ACHN (cell line): ENCODE measurements around the gene SPX.

Source experiments
- DNase-seq: peaks from one replicate; pipeline ENCODE4 v3.0.0-alpha.2; 2015
- in situ Hi-C: cut with HindIII; loops from 2 replicates; pipeline ENCODE4 v1.10.0; 2017; ENCODE audit warnings: low sequenced_read_pairs, low pct_ligation_motif_present, low pct_unique_long_range_greater_than_20kb

The SPX gene, protein sequence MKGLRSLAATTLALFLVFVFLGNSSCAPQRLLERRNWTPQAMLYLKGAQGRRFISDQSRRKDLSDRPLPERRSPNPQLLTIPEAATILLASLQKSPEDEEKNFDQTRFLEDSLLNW

DNA sequence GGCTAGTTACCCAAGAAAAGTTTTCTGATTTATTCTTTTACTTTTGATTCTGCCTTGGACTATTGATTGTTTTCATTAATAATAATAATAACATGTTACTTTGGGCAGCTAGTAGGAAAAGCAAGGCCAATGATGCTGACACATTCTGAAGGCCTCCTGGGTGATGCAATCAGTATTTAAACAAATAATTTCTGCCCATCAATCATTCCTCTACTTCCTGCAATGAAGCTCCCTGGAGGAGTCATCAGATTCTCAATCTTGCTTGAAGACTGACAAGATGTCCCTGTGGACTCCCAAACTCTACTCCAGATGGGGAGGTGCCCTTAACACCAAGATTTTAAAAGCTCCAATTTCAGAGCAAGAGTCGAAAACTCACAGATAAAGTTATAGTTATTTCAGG, at the start of gene SPX:
SPX (plus strand) TSS at position 244 of the 400 bp plus-strand sequence. CDS start 177 bp downstream, outside the sequence.
- peak; percentile 44 for DNase-seq
- in situ Hi-C loops, result no loop called here

DNA sequence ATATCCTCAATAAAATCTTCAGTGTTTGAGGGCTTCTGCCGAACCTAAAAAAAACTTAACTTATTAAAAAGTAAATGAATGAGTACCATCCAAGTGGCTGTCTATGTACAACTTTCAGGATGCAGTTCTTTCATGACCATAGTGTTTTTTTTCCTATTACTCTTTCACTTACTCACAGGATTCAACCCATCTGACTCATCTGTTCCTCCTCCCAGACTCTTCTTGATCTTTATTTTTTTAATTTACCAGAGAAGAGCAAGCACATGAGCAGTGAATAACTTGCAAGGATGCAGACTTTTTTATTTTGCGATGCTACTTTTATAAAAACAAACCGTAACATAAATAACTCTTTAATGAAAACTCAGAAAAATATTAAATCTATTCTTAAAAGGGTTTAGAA, 49.1 kb upstream of the SPX start:
- peak; percentile 41 for DNase-seq
- in situ Hi-C loops, result no loop called here

DNA sequence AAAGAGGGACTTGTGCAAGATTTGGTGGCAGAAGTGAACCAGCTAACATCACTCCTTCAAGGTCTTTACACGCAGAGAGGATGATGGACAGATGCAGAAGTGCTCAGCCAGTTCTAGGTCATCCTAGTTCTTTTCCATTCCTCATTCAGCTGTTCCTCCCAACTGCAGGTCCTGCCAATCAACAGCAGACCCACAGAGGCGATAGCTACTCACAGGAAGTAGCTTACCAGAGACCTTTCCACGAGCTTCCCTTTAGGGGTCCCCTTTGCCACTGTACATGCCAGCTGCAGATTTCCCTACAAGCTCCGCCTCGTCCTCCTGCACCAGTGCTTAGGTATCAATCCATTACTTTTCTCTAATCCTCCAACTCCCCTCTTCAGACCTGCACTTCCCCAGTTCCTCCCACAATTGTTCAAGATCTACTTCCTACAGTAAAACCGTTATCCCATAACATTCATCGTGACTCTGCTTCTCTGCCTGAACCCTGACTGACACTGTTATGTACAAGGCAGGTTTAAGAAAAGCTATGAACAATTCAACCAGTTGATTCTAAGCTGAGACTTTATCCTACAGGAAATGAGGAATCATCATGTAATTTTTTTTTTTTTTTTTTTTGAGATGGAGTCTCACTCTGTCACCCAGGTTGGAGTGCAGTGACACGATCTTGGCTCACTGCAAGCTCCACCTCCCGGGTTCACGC, 47.2 kb upstream of the SPX start:
- in situ Hi-C loops, result no loop called here

DNA sequence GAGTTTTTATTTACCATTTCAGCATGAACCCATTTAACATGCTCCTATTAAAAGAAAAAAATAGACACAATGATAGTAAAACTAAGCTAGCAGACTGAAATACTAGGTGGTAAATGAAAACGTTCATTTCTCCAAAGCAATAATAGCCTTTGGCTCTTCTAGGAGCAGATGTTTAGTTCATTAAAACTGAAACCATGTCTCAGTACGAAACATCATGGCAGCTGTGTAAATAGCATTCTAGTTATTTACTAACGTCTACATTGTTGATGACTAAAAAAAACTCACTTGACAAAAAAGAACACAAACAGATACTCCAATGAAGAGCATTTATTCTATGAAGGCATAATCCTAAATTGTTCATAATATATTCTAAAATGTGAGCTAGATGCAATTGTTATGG, 42.6 kb upstream of the SPX start:
- in situ Hi-C loops, result no loop called here
- DNase-seq, result no peak

More for the DNA sequence above, 47.2 kb upstream of the SPX start:
- DNase-seq, result no peak

DNA sequence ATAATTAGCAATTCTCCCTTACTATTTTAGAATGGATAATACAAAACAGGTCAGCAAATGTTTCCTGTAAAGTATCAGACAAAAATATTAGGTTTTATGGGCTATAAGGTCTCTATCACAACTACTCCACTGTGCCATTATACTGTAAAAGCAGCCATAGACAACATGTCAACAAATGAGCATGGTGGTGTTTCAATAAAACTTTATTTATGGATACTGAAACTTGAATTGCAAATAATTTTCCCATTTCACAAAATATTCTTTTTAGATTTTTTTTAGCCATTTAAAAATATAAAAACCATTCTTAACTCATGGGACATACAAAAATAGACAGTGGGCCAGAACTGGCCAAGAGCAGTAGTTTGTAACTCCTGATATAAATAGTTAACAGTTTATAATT, 40.1 kb upstream of the SPX start:
- in situ Hi-C loops, result no loop called here
- DNase-seq, result no peak

DNA sequence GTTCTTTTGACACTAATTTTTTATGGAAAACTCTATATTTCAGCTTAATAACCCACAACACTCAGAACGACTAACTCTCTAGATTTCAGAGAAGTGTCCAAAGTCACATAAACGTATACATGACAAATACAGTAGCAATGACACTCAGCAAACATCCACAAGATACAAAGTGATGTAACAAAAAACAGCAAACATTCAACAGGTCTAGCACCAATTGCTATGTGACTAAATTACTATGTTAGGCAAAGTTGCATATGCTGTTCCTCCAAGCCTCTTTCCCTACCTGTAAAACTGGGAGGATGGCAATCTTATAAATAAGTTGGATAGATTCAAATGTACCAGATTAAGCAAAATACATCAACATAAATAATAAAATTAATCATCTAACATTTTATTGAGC, 26.3 kb upstream of the SPX start:
- in situ Hi-C loops, result no loop called here
- no peak for DNase-seq

DNA sequence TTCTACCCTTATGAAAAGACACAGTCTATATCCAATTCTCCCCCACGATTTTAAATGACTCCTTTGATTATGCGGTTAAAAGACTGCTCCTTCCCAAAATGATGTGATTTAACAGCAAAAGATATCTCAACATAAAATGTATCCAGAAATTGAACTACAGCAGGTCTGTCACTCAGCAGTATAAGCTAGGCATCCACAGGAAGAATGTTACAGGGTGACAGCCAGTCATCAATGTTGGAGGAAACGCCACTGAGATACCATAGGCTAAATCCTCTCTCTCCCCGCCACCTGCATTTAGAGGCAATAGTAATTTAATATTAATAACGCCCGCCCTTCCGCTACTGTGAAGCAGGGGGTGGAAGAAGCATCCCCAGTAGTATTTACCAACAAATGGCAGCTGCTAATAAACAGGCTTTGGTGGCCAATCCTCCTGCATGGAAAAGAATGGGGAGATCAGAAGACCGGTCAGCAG, 25.3 kb upstream of the SPX start:
- in situ Hi-C loops, result no loop called here

DNA sequence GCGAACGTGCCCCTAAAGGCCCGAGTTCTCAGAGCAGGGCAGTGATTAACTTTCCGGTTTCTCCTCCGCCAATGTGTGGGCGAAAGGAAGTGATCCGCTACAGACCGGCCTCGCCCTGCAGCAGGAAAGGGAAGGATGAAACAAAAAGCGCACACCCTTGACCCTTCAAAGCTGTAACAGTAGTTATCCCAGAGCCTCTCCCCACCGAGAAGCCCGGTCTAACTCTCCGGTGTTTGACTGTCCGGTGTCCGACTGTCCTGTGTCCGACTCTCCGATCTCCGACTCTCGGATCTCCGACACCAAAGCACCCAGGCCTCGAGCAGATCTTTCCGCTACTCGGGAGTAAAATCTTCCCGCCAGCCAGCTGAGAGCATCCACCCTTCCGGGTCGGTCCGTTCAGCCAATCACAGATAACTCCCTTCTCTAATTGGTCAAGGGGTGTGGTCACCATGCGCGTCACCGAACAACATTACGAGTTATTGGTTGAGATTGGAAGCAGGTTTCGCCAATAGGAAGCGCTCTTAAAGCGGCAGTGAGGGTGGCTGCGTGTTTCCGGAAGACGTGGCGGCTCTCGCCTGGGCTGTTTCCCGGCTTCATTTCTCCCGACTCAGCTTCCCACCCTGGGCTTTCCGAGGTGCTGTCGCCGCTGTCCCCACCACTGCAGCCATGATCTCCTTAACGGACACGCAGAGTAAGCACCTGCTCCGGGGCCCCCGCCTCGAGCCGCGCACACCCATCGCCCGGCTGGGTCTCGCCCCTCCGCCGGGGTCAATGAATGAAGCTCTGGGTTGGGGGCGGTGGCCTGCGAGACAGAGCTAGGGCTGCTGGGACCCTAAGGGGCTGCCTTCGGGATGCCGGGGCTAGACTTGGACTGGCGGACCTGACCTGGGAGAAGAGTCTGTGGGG, 24.6 kb upstream of the SPX start, which contains the start of the genes GOLT1B and RECQL:
GOLT1B (plus strand) TSS at position 532 of the 906 bp plus-strand sequence; CDS start at position 667, 135 bp downstream.
RECQL (minus strand) TSS at position 378 of the 906 bp plus-strand sequence. CDS start 2,065 bp downstream, outside the sequence.
- DNase-seq, result peak; percentile 100
- in situ Hi-C loops, result no loop called here

More for the DNA sequence above, 25.3 kb upstream of the SPX start:
- no peak for DNase-seq

DNA sequence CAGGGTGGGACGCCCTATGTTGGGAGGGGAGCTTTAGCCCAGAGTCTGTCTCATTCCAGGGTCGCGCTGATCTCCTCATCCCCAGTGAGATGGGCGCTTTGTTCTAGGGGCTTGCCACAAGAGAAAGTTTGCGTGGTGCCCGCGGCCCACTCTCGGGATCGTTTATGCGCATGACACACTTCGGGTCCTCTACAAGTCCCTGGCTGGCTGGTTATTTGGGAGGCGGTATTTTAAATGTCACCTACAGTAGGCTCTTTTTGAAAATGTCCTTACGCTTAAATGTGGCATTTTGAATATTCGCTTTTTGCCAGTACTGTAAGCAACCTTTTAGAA, 24.0 kb upstream of the SPX start:
- DNase-seq, result peak; percentile 52
- in situ Hi-C loops, result no loop called here

DNA sequence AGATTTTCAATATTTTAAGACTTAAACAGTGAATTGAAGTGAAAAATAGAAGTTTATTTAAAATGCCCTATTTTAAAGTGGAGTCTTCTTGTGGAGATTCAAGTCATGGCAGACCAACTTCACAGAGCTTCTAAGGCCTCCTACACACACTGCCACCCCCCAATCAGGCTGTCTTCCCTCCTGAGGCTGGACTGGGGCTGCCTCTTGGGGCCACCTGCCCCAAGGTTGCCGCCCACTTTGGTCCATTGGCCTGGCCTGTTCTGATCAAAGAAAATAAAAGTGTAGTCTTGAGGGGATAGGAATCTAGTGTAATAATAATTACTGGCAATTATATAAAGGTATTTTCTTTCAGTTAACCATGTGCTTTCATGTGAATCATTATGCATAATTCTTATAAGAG, 23.2 kb upstream of the SPX start:
- in situ Hi-C loops, result no loop called here
- no peak for DNase-seq

DNA sequence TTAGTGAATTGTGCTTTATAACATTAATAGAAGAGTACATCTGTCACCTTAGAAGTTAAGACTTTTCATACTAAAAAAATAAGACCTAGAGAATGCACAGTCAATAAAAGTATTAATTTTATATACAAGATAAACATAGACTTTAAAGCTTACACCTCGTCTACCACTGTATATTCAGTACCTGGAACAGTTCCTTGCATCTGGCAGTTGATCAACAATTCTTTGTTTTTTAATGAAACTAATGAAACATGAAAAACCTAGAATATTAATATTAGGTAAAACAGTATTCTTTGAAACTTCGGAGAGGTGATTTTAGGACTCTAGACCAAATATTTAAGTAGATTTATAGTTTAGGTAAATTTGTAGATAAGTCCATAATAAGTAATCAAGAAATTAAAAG, 20.2 kb upstream of the SPX start:
- in situ Hi-C loops, result no loop called here
- DNase-seq, result no peak

DNA sequence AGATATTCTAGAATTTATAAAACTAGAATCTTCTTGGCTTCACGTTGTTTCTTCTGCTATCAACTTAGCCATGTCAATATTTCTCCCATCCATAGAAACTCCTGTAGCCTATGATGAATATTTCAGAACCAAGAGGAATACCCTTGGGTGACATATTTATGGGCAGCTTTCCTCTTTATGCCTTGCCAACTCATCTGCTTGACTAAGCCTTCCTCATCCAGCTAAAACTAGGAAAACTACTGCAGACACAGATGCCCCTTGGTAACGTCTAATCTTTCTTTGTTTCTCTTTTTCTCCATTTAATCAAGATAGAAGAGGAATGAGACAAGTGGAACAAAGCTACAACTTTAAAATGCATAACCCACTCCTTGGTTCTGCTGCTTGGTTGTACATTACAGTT, 18.2 kb upstream of the SPX start:
- in situ Hi-C loops, result no loop called here
- DNase-seq, result no peak

DNA sequence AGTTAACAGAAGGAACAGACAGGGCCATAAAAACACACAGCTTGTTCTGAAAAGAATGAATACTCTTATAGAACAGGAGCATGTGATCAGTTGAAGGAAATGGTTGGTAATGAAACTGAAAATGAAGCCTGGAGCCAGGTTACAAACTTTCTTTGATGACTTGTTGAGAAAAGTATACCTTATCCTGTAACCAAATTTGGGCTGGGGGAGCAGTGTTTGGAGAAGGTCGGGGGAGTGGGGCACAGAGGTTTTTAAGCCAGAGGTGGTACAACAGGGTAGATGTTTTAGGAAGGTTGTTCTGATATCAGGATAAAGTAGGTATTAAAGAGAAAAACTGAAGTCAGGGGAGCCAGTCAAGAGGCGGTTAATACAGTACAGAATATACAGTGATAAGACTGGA, 16.3 kb upstream of the SPX start:
- DNase-seq, result no peak
- in situ Hi-C loops, result no loop called here

DNA sequence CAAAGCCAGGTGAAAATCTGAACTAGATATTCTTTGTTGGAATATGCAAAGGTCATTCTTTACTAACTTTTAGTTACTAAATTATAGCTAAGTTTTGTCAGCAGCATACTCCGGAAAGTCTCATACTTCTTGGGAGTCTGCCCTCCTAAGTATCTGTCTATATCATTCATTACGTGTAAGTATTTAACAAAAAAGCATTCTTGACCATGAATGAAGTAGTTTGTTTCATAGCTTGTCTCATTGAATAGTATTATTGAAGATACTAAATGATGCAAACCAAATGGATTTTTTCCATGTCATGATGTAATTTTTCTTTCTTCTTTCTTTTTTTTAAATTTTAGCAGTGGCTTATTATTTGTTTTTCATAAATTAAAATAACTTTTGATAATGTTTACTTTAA, 9.8 kb upstream of the SPX start:
- no peak for DNase-seq

DNA sequence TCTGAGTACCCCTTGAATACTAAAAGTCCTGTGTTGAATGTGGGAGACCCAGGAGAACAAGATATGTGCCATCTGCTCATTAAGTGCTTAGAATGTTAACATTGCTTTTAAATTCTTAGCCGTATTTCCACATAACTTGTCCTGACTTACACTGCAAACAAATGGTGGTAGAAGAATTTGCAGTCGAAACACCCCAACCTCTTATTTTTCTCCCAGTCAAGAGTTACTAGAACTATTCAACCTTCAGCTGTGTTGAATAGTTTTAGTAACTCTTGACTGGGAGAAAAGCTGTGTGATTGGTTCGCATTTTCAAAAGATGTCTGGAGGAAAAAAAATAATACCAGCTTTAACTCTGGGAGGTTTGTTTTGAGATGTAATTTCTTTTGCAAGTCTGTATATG, 7.6 kb upstream of the SPX start:
- in situ Hi-C loops, result no loop called here
- no peak for DNase-seq

More for the DNA sequence above, 9.8 kb upstream of the SPX start:
- in situ Hi-C loops, result no loop called here

DNA sequence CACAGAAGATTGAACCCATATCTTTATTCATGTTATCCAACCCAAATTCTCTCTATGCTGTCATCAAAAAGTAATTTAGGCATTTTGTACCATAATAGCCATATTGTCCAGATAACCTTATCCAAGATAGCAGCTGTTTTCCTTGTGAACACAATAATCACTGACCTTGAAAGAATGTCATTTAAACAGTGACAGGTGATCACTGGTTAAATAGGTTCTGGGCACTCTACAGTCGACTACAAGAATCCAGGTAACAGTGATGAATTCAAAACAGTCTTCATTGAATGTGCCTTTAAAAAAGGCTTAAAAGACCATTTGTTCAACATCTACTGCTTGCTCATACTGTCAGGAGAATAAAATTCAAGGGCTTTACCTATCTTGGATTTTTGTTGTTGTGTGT, 4.6 kb upstream of the SPX start:
- in situ Hi-C loops, result no loop called here

DNA sequence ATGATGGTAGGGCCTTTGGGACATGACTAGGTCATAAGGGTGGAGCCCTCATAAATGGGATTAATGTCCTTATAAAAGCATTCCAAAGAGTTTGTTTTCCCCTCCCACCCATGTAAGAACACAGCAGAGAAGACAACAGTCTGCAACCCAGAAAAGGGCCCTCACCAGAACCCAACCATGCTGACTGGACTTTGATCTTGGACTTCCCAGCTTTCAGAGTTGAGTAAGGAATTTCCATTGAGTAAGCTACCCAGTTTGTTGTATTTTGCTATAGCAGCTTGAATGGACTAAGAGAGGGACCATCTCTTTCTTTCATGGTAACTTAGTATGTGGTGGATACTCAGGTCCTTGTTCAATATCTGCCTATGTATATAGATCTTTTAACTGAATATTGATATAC, 2.9 kb upstream of the SPX start:
- DNase-seq, result no peak
- in situ Hi-C loops, result no loop called here

More for the DNA sequence above, 4.6 kb upstream of the SPX start:
- DNase-seq, result no peak

DNA sequence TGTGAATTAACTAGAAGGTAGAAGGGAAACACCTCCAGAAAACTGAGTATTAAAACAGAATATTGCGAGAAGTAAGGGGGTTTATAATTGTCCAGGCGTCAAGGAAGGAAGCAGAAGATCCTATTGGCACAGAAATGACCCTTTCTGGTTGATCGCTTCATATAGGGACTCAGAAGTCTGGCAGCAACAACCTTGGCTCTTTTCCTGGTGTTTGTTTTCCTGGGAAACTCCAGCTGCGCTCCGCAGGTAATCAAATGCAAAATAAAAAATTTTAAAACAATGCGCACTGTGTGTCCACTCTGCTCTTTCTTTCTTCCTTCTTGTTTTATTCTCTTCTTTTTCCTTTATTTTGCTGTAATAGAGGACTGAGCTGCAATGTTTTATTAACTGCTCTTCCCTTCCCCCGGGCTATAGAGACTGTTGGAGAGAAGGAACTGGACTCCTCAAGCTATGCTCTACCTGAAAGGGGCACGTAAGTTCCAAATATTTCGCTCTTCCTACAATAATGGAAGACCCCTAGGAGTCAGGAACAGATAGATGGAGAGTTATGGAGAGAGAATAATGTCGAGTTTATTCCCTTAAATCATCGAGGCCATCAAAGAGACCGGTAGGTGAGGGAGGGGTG, 737 bp downstream of the SPX start:
- in situ Hi-C loops, result no loop called here
- peak; percentile 4 for DNase-seq
